GM12872 (cell line): ENCODE results near the gene GIN1.

Experiments used
- CTCF ChIP-seq: IDR thresholded peaks from 3 replicates; pipeline ENCODE4 v1.5.1; 2011; ENCODE audit warnings: low read depth, mild to moderate bottlenecking, low read length, moderate library complexity; ENCODE audit not compliant: insufficient read depth

The GIN1 gene

GRCh38 chr5:103092676-103093075 is 27.3 kb downstream of the GIN1 start:
- no peak for TF ChIP-seq CTCF

- no peak for TF ChIP-seq CTCF
Measured at GRCh38 chr5:103090791-103091190, 29.1 kb downstream of the GIN1 start.

- TF ChIP-seq CTCF, result no peak
Measured at GRCh38 chr5:103089272-103089671, 30.7 kb downstream of the GIN1 start.

GRCh38 chr5:103086547-103086946 is 33.4 kb downstream of the GIN1 start:
- TF ChIP-seq CTCF, result no peak

GRCh38 chr5:103079796-103080195 is 40.1 kb downstream of the GIN1 start:
- no peak for TF ChIP-seq CTCF

- no peak for TF ChIP-seq CTCF
Measured at GRCh38 chr5:103075442-103075841, 44.5 kb downstream of the GIN1 start.

- TF ChIP-seq CTCF, result no peak
Measured at GRCh38 chr5:103066326-103066725, 53.6 kb downstream of the GIN1 start.

- TF ChIP-seq CTCF, result no peak
Measured at GRCh38 chr5:103060424-103060954, 59.4 kb downstream of the GIN1 start.
